Lower lobe of right lung (tissue), 2 donors: ENCODE measurements around the gene AGAP5. TPM values are rescaled to one million over a fixed set of nuclear protein-coding genes. Genes with fewer than 3 reads are reported as not detected.
"Not testable (repeated sequence)": the region's sequence is repeated elsewhere in the genome, so short reads cannot be mapped to it uniquely, and the experiment has no call there.

Experiments used
- ATAC-seq, 2 donors: fragments of 200-7000 bp; cut with Tn5 transposase; one replicate each; pipeline ENCODE4 v1.9.1; 2020 to 2022; ENCODE audit warnings: mild to moderate bottlenecking in 2 of 2, moderate library complexity in 2 of 2
- DNase-seq: peaks from one replicate; pipeline ENCODE4 v3.0.0-alpha.2; 2020
- H3K27ac ChIP-seq: fragments of 200-600 bp; one replicate; pipeline ENCODE4 v1.8.0; 2022
- H3K27me3 ChIP-seq: fragments of 200-600 bp; one replicate; pipeline ENCODE4 v1.8.0; 2022; ENCODE audit warnings: low read depth
- H3K36me3 ChIP-seq: fragments of 200-600 bp; one replicate; pipeline ENCODE4 v1.8.0; 2022; ENCODE audit warnings: mild to moderate bottlenecking
- H3K4me1 ChIP-seq: fragments of 200-600 bp; one replicate; pipeline ENCODE4 v1.8.0; 2022
- H3K4me3 ChIP-seq: fragments of 200-600 bp; one replicate; pipeline ENCODE4 v1.8.0; 2022; ENCODE audit warnings: mild to moderate bottlenecking
- H3K9me3 ChIP-seq: fragments of 200-600 bp; one replicate; pipeline ENCODE4 v1.8.0; 2022
- intact Hi-C: fragments of 100-400 bp; cut with DNase I; formaldehyde crosslinking; loops from one replicate; pipeline ENCODE4 v1.11.0; 2022
- total RNA-seq: library from RNA; stranded (reverse); fragmentation: NEBNext Ultra II Directional; extraction: Animal tissue kit (Norgen Biotek cat#: 25700); gene quantifications from one replicate; pipeline ENCODE4 v1.2.1, GENCODE V29; 2021
- TF ChIP-seq, protein P1 (sequence below): fragments of 200-600 bp; IDR thresholded peaks from one replicate; pipeline ENCODE4 v1.8.0; 2022; ENCODE audit warnings: antibody characterized with exemption, mild to moderate bottlenecking
- donor health status: DM: no; HTN: yes; CAD: no; lungs with severe emphysema.

The AGAP5 gene
- total RNA-seq, 1 donor from 2014 or later = 9.1 TPM

DNA sequence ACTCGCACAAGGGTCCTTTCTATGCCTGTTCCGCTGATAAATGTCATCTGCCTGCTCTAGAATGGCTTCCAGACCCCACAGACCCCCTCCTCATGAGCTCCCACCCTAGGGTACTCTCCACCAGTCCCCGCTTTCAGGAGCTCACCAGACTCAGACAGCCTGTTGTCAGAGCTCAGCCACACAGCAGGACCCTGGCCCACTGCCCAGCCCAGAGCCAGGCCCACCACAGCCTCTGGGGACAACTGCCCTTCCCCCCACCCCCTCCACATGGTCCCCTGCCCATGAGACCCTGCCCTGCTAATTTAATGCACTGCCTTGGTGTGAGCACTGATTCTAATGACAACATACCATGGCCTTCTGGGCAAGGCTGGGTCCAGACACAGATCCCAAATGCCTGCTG, 32.3 kb downstream of the AGAP5 start:
- ATAC-seq = not testable (repeated sequence)

DNA sequence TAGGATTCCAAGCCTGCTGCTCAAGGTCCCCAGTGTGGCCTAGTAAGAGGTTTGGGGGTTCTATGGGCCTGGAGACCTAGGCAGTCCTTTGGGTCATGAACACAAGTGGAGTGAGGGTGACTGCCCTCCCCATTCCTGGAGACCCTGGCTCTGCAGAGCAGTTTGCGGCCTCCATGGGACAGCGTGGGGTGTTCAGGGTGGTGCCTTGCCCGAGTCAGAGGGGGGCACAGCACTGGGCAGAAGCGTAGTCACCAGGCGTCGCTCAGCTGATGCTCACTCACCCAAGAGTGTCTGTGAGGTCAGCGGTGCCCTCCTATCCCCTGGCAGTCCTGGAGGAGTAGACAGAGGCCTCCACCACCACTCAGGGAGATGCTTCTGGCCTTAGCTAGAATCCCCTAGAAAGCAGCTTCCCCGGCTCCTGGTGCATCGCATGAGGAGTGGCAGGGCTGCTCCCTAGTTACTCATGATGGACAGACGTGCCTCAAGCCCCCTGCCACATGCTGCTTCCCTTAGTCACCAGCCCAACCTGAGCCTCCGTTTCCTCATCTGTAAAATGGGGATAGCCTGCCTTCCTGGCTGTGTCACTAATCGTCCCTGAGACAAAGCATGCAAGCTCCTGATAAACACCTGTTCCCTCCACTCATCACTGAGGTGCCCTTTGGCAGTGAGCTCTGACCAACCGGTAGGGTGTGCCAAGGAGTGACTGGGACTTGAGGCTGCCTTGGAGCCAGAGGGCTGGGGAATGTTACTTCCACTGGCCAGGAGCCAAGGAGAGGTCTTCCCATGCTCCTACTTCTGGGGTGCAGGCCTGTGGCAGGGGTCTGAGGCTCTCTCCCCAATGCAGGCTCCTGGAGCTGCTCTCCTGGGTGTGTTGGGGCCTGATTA, 33.5 kb downstream of the AGAP5 start:
- H3K27me3 ChIP-seq, H3K27ac ChIP-seq, H3K4me1 ChIP-seq, H3K4me3 ChIP-seq, DNase-seq, ATAC-seq, H3K36me3 ChIP-seq, H3K9me3 ChIP-seq, intact Hi-C loops: not testable (repeated sequence)

More for the DNA sequence above, 32.3 kb downstream of the AGAP5 start:
- H3K27me3 ChIP-seq, intact Hi-C loops, DNase-seq, H3K27ac ChIP-seq, H3K4me3 ChIP-seq, H3K9me3 ChIP-seq, H3K36me3 ChIP-seq, H3K4me1 ChIP-seq: not testable (repeated sequence)

DNA sequence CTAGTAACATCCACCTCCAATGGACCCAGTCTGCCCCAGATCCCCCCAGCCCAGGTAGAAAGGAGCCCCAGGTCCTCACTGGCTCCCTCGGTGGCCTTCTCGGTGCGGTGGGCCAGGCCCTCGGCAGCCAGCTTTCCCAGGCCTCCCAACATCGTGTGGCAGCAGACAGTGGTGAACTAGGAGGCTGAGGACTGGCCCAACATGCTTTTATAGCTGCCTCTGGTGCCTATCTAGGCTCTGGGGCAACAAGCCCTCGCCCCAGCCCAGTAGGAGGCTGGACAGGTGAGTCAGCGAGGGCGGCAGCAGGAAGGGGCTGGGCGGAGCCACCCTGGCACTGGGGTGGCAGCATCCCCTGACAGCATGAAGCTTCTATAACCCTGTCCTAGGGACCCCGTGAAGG, 34.3 kb downstream of the AGAP5 start:
- H3K36me3 ChIP-seq, H3K27me3 ChIP-seq, H3K9me3 ChIP-seq, DNase-seq, H3K4me1 ChIP-seq, H3K27ac ChIP-seq, H3K4me3 ChIP-seq, intact Hi-C loops, ATAC-seq: not testable (repeated sequence)

DNA sequence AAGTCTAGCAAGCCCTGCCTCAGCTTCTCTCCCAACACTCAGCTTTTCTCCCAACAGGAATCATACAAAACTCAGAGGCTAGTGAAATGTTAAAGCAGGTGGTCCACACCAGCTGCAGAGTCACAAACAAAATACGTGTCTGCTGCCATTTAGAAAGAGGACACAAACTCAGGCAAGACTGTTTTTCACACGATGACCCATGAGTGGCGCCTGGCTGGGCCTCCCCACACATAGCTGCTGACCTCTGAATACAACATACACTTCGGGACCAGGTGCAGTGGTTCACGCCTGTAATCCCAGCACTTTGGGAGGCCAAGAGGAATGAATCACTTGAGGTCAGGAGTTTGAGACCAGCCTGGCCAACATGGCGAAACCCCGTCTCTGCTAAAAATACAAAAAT, 35.2 kb downstream of the AGAP5 start:
- ATAC-seq, DNase-seq, H3K36me3 ChIP-seq, intact Hi-C loops, H3K4me3 ChIP-seq, H3K27me3 ChIP-seq, H3K9me3 ChIP-seq, H3K4me1 ChIP-seq, H3K27ac ChIP-seq: not testable (repeated sequence)

DNA sequence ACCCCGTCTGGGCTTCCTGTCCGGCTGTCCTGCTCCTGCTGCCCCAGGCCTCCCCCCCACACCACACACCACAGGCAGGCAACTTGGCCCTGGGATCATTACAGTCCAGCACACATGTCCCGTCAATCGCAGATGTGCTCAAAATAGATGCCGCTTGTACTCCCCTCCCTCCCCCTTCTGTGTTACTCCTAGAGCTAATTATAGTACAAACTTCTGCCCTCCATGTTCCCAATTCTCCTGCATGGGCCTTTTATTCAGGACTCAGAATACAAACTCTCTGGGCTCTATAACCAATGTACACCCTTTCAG, 42.0 kb downstream of the AGAP5 start, which contains the start of gene SYNPO2L:
Gene SYNPO2L (minus strand): TSS at position 40 of the 309 bp plus-strand sequence. CDS start 107 bp downstream, outside the sequence.
- Histone ChIP-seq H3K4me1 (no peaks in the 10 kb centered on the region), H3K27ac (no peak within 1 kb of the TSS), H3K4me3 (no peak within 1 kb of the TSS), H3K36me3 (no peaks in the 10 kb centered on the region), H3K27me3 (no peaks in the 10 kb centered on the region), H3K9me3 (no peaks in the 10 kb centered on the region)
- DNase-seq (no peak), ATAC-seq (peak; percentile 41 to 44)
- TF ChIP-seq, protein P1, sequence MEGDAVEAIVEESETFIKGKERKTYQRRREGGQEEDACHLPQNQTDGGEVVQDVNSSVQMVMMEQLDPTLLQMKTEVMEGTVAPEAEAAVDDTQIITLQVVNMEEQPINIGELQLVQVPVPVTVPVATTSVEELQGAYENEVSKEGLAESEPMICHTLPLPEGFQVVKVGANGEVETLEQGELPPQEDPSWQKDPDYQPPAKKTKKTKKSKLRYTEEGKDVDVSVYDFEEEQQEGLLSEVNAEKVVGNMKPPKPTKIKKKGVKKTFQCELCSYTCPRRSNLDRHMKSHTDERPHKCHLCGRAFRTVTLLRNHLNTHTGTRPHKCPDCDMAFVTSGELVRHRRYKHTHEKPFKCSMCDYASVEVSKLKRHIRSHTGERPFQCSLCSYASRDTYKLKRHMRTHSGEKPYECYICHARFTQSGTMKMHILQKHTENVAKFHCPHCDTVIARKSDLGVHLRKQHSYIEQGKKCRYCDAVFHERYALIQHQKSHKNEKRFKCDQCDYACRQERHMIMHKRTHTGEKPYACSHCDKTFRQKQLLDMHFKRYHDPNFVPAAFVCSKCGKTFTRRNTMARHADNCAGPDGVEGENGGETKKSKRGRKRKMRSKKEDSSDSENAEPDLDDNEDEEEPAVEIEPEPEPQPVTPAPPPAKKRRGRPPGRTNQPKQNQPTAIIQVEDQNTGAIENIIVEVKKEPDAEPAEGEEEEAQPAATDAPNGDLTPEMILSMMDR = no peak
- intact Hi-C loops = no loop called here

DNA sequence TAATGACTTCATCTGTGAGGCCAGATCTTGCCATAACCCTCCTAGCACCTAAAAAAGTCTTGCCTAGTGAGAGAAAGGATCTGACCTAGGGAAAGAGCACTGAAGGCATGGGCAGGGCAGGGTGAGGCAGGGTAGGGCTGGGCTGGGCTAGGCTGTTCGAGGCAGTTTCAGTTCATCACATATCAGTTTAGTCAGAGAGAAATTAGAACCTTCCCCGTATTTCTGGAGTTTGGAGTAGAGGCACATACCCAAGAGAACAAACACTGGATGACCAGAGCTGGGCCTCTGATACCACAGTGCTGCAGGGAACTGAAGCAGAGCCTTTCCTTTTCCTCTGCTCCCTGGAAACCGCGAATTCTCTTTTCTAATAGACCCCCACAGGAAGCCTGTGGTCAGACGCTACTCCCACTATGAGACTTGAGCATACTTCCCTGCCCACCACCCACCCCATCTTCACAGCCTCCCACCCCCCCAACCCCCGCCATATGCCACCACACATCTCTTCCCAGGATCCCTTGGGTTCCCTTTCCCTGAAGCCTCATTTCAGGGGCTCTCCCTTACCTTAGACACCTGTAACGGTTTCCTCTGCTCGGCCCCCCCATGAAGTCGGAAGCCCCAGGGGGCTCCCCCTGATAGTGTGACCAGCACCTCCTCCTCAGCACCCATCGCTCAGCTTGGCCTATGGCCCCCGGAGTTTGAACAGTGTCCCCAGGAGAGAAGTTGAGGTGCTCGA, 42.5 kb downstream of the AGAP5 start:
- H3K36me3 ChIP-seq = no peaks in the 10 kb centered on the region
- no peaks in the 10 kb centered on the region for H3K4me1 ChIP-seq
- DNase-seq = no peak
- H3K9me3 ChIP-seq = no peaks in the 10 kb centered on the region
- TF ChIP-seq, protein P1 = no peak
- no peaks in the 10 kb centered on the region for H3K27me3 ChIP-seq
- intact Hi-C loops = no loop called here
- H3K27ac ChIP-seq = no peak overlapping the region
- H3K4me3 ChIP-seq = no peak overlapping the region
- peak in 1 of 2 donors; percentile 29 for ATAC-seq

DNA sequence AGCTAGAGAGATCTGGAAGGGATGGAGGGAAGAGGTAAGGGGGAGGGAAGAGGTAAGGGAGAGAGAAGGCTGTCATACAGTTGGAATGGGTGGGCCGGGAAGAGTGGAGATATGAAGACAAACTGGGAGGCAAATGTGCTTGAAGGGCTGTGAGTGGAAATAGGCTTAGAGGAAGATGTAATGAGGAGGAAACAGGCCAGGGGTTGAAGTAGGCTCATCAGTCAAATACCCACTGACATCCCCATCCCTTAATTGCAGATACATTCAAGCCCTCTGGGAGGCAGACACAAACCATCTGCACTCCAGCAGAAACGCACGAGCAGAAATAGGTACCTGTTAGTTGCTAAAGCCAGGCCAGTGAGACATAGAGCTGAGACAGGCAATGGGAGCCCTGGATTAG, 44.2 kb downstream of the AGAP5 start:
- Histone ChIP-seq H3K27ac (no peak overlapping the region), H3K36me3 (no peaks in the 10 kb centered on the region), H3K9me3 (no peaks in the 10 kb centered on the region), H3K4me3 (no peak overlapping the region), H3K27me3 (no peaks in the 10 kb centered on the region), H3K4me1 (peaks cover 3% of the 10 kb centered on the region)
- TF ChIP-seq, protein P1 = no peak
- intact Hi-C loops = no loop called here
- DNase-seq (no peak), ATAC-seq (no peak)
